ENCODE measurements around the gene LAMC1. TPM values are rescaled to one million over a fixed set of nuclear protein-coding genes. Genes with fewer than 3 reads are reported as not detected.

Gene LAMC1
- total RNA-seq, 2 donors from 2014 or later: 39.3 to 141 TPM

- Histone ChIP-seq H3K4me3 (no peak overlapping the region), H3K36me3 (no peaks in the 10 kb centered on the region), H3K9me3 (no peaks in the 10 kb centered on the region), H3K27me3 (replicated peaks; ENCODE audit: insufficient read depth) (no peaks in the 10 kb centered on the region), H3K27ac (no peak overlapping the region), H3K4me1 (replicated peaks) (no peaks in the 10 kb centered on the region)
- DNase-seq (ENCODE audit: low spot score): no peak
- no peak for TF ChIP-seq POLR2AphosphoS5 (IDR thresholded peaks at IDR 0.05)
- TF ChIP-seq CTCF (IDR thresholded peaks at IDR 0.05): no peak
- no peak for TF ChIP-seq POLR2A (IDR thresholded peaks at IDR 0.05)
- WGBS: 51% methylated on average over 3 of the region's 3 CpGs
- intact Hi-C loops (cut with DNase I): loop anchor here (5.0 to 10.0 kb wide), 2 partner anchors 160 to 208 kb away; partner anchors contain the start of gene LAMC2
These were observed 3.8 kb downstream of the LAMC1 start for GRCh38 chr1:183027031-183027430.

DNA sequence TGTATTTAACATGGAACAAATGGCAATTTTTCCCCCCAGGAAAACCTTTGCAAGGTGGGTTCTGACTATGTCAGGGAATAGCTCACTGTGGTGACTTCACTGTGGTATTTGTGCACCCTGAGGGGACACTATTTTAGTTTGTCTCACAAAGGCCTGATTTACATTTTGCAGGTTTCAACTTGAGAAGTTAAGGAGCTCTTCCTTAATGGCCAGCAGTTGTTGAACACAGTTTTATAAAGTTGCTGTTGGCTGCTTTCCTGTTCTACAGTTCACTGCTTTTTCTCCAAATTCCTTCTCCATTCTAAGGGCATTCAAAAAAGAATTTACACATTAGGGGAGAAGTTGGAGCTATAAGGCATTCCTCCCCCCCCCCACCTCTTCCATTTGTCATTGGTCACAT is 4.6 kb downstream of the LAMC1 start:
- DNase-seq (ENCODE audit: low spot score): no peak
- H3K4me1 ChIP-seq (replicated peaks): no peaks in the 10 kb centered on the region
- no peak overlapping the region for H3K27ac ChIP-seq
- intact Hi-C loops (cut with DNase I): loop anchor here (5.0 to 10.0 kb wide), 2 partner anchors 160 to 207 kb away; partner anchors contain the start of gene LAMC2
- no peaks in the 10 kb centered on the region for H3K9me3 ChIP-seq
- TF ChIP-seq POLR2A (IDR thresholded peaks at IDR 0.05): no peak
- TF ChIP-seq POLR2AphosphoS5 (IDR thresholded peaks at IDR 0.05): no peak
- no peak for TF ChIP-seq CTCF (IDR thresholded peaks at IDR 0.05)
- H3K27me3 ChIP-seq (replicated peaks; ENCODE audit: insufficient read depth): no peaks in the 10 kb centered on the region
- H3K36me3 ChIP-seq: no peaks in the 10 kb centered on the region
- H3K4me3 ChIP-seq: no peak overlapping the region

DNA sequence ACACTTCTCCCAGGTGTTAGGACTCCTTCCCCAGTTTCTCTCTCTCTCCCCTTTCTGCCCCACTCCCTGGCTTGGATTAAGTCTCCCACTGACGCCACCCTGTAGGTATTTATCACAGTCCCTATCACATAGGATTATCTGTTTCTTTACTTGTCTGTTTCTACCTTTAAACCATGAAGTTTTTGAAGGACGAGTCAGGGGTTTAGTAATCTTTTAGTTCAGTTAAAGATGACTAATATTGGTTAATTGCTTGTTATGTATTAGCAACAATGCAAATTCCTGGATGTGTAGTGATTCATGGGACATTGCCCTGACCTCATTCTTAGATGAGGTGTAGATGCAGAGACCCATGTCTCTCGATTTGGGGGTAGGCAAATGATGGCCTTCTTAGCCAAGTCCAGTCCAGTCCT is 6.4 kb downstream of the LAMC1 start:
- no peaks in the 10 kb centered on the region for H3K4me1 ChIP-seq (replicated peaks)
- intact Hi-C loops (cut with DNase I): loop anchor here (5.0 to 10.0 kb wide), 2 partner anchors 158 to 205 kb away; partner anchors contain the start of gene LAMC2

DNA sequence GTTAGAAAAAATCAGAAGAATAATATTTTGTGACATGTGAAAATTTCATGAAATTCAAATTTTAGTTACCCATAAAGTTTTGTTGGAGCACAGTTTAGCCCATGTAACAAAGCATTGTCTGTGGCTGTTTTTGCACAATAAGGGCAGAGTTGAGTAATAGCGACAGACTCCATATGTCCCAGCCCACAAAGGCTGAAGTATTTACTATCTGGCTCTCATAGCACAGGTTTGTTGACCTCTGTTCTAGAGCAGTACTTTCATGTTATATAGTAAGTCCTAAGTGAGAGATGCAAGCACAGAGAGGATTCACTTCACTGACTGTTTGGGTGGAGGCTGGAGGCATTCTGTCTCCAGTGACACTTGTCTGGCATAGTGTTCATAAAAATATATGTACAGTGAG is 6.8 kb downstream of the LAMC1 start:
- TF ChIP-seq CTCF (IDR thresholded peaks at IDR 0.05) (no peak), POLR2AphosphoS5 (IDR thresholded peaks at IDR 0.05) (no peak), POLR2A (IDR thresholded peaks at IDR 0.05) (no peak)
- intact Hi-C loops (cut with DNase I): no loop called here
- H3K27me3 ChIP-seq (replicated peaks; ENCODE audit: insufficient read depth): no peaks in the 10 kb centered on the region
- H3K4me1 ChIP-seq (replicated peaks): no peaks in the 10 kb centered on the region
- H3K36me3 ChIP-seq: no peaks in the 10 kb centered on the region
- WGBS: 42% methylated on average over 1 of the region's 1 CpG
- H3K9me3 ChIP-seq: no peaks in the 10 kb centered on the region
- no peak overlapping the region for H3K27ac ChIP-seq
- peak; percentile 10 for DNase-seq (ENCODE audit: low spot score)
- no peak overlapping the region for H3K4me3 ChIP-seq

More for the DNA sequence above, 6.4 kb downstream of the LAMC1 start:
- DNase-seq (ENCODE audit: low spot score): no peak
- Histone ChIP-seq H3K36me3 (no peaks in the 10 kb centered on the region), H3K27me3 (replicated peaks; ENCODE audit: insufficient read depth) (no peaks in the 10 kb centered on the region), H3K4me3 (no peak overlapping the region), H3K9me3 (no peaks in the 10 kb centered on the region), H3K27ac (no peak overlapping the region)
- TF ChIP-seq CTCF (IDR thresholded peaks at IDR 0.05) (no peak), POLR2AphosphoS5 (IDR thresholded peaks at IDR 0.05) (no peak), POLR2A (IDR thresholded peaks at IDR 0.05) (no peak)
- 66% methylated on average over 3 of the region's 3 CpGs for WGBS

DNA sequence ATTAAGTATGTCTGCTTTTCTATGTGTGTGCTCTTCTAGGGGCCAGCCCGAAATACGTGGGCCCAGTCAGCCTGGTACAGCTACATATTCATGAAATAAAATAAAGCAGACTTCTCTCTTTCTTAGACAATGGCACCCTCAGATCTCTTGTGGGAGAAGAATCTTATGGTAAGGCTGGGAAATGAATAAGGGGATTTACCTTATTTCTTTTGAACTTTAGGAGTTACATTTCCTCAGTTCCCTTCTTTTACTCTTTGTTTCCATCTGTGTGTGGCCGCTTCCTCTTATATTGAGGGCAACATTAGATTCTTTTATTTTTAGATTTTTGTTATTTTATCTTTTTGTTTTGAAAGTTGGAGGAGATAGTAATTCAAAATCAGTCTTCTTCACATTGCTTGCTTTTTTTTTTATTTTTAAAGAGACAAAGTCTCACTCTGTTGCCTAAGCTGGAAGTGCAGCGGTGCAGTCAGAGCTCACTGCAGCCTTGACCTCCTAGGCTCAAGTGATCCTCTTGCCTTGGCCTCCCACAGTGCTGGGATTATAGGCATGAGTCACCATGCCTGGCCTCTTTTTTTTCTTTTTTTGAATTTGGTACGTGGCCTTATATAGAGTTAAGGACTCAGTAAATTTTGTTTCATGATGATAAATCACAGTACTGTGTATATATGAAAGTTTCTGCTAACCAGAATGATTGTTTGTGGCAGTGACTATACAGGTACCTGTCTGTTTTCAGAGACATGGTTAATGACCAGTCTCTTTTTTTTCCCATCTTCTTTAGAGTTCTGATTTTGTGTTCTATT is 9.1 kb downstream of the LAMC1 start:
- no peaks in the 10 kb centered on the region for H3K27me3 ChIP-seq (replicated peaks; ENCODE audit: insufficient read depth)
- no peaks in the 10 kb centered on the region for H3K4me1 ChIP-seq (replicated peaks)
- H3K9me3 ChIP-seq: no peaks in the 10 kb centered on the region
- 80% methylated on average over 5 of the region's 5 CpGs for WGBS
- no peak overlapping the region for H3K4me3 ChIP-seq
- intact Hi-C loops (cut with DNase I): no loop called here
- DNase-seq (ENCODE audit: low spot score): no peak
- no peak for TF ChIP-seq CTCF (IDR thresholded peaks at IDR 0.05)
- no peak for TF ChIP-seq POLR2A (IDR thresholded peaks at IDR 0.05)
- TF ChIP-seq POLR2AphosphoS5 (IDR thresholded peaks at IDR 0.05): no peak
- no peak overlapping the region for H3K27ac ChIP-seq
- no peaks in the 10 kb centered on the region for H3K36me3 ChIP-seq
